A673 (cell line): ENCODE measurements around the gene NPHP1. TPM values are rescaled to one million over a fixed set of nuclear protein-coding genes. Genes with fewer than 3 reads are reported as not detected.

Experiments
- BruUV-seq: library from RNA; stranded (reverse); fragments of 400-500 nt; replicated peaks from 2 replicates; lab custom pipeline; 2021; lab: Mats Ljungman, UMichigan
- CTCF ChIA-PET: fragments of 300-600 bp; sonication (Branson Sonifier 250); formaldehyde crosslinking; loops from one replicate; lab custom pipeline; 2022; ENCODE audit warnings: antibody characterized with exemption; lab: Charles Lee
- POLR2A ChIA-PET: fragments of 300-600 bp; sonication (Branson Sonifier 250); formaldehyde crosslinking; loops from one replicate; lab custom pipeline; 2022; ENCODE audit warnings: antibody characterized with exemption; ENCODE audit not compliant: low non-redundant PET; lab: Charles Lee
- DNase-seq: peaks from one replicate; pipeline ENCODE4 v3.0.0-alpha.2; 2015; ENCODE audit warnings: low spot score
- H3K27ac ChIP-seq: fragments of 200-600 bp; sonication (generic); 2 replicates; pipeline ENCODE4 v1.5.1; 2016; ENCODE audit warnings: mixed run types, low read depth, mild to moderate bottlenecking, mixed read lengths, antibody characterized with exemption, low read length; ENCODE audit not compliant: poor library complexity, severe bottlenecking
- H3K27me3 ChIP-seq: fragments of 200-600 bp; sonication (generic); replicated peaks from 2 replicates; pipeline ENCODE4 v1.6.1; 2017; ENCODE audit warnings: mixed run types, low read depth, mild to moderate bottlenecking, mixed read lengths, antibody characterized with exemption, low read length; ENCODE audit not compliant: insufficient read depth, poor library complexity
- H3K36me3 ChIP-seq: fragments of 200-600 bp; sonication (generic); 2 replicates; pipeline ENCODE4 v1.6.1; 2016; ENCODE audit warnings: mixed run types, mild to moderate bottlenecking, mixed read lengths, antibody characterized with exemption, low read length; ENCODE audit not compliant: insufficient read depth, poor library complexity, severe bottlenecking
- H3K4me1 ChIP-seq: fragments of 200-600 bp; sonication (generic); 2 replicates; pipeline ENCODE4 v1.6.1; 2017; ENCODE audit warnings: mixed run types, mild to moderate bottlenecking, mixed read lengths, antibody characterized with exemption, low read length; ENCODE audit not compliant: insufficient read depth, poor library complexity, severe bottlenecking
- H3K4me3 ChIP-seq: fragments of 200-600 bp; sonication (generic); 2 replicates; pipeline ENCODE4 v1.5.1; 2016; ENCODE audit warnings: low read depth, mixed run types, mild to moderate bottlenecking, mixed read lengths, low read length; ENCODE audit not compliant: poor library complexity, severe bottlenecking
- H3K9me3 ChIP-seq: fragments of 200-600 bp; sonication (generic); 2 replicates; pipeline ENCODE4 v1.6.1; 2016; ENCODE audit warnings: mixed run types, low read depth, mild to moderate bottlenecking, mixed read lengths, antibody characterized with exemption, low read length; ENCODE audit not compliant: poor library complexity, severe bottlenecking
- EZH2 ChIP-seq: fragments of 200-600 bp; sonication (generic); IDR thresholded peaks from 2 replicates; pipeline ENCODE4 v1.6.1; 2017; ENCODE audit warnings: borderline replicate concordance, low read depth, mild to moderate bottlenecking, mixed read lengths, antibody characterized with exemption, low read length; ENCODE audit not compliant: poor library complexity, severe bottlenecking
- intact Hi-C: fragments of 100-400 bp; cut with micrococcal nuclease; formaldehyde crosslinking; loops from one replicate; pipeline ENCODE4 v1.10.0; 2022; ENCODE audit not compliant: unreplicated experiment
- total RNA-seq: library from RNA; stranded (reverse); gene quantifications from 2 replicates; pipeline ENCODE4 v1.2.3, GENCODE V29; 2021
- TF ChIP-seq, protein P1 (sequence below): fragments of 300-800, 200-600 bp; sonication (generic); conservative IDR thresholded peaks from 2 replicates; pipeline ENCODE4 v1.5.1; 2017; ENCODE audit warnings: low read depth, mild to moderate bottlenecking, antibody characterized with exemption, low read length, moderate library complexity, mixed read lengths

NPHP1 gene
- total RNA-seq, 1 experiment from 2014 or later: 4.5 TPM

DNA sequence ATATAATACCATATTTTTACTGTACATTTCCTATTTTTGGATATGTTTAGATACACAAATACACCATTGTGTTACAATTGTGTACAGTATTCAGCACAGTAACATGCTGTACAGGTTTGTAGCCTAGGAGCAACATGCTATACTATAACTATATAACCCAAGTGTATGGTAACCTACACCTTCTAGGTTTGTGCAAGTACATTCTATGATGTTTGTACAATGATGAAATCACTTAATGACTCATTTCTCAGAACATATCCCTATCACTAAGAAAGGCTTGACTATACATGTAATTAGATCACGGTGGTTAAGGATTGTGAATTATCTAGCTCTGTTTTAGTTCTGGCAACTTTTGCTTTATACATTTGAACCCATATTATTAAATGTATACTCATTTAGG, 31.3 kb downstream of the NPHP1 start:
- TF ChIP-seq EZH2: no peak
- TF ChIP-seq, protein P1, sequence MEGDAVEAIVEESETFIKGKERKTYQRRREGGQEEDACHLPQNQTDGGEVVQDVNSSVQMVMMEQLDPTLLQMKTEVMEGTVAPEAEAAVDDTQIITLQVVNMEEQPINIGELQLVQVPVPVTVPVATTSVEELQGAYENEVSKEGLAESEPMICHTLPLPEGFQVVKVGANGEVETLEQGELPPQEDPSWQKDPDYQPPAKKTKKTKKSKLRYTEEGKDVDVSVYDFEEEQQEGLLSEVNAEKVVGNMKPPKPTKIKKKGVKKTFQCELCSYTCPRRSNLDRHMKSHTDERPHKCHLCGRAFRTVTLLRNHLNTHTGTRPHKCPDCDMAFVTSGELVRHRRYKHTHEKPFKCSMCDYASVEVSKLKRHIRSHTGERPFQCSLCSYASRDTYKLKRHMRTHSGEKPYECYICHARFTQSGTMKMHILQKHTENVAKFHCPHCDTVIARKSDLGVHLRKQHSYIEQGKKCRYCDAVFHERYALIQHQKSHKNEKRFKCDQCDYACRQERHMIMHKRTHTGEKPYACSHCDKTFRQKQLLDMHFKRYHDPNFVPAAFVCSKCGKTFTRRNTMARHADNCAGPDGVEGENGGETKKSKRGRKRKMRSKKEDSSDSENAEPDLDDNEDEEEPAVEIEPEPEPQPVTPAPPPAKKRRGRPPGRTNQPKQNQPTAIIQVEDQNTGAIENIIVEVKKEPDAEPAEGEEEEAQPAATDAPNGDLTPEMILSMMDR: no peak
- DNase-seq: no peak
- ChIA-PET CTCF (no interaction called here), POLR2A (no interaction called here)
- Histone ChIP-seq H3K4me3 (no peak overlapping the region), H3K27ac (no peak overlapping the region), H3K27me3 (no peaks in the 10 kb centered on the region), H3K36me3 (no peaks in the 10 kb centered on the region), H3K4me1 (no peaks in the 10 kb centered on the region), H3K9me3 (no peaks in the 10 kb centered on the region)
- BruUV-seq: no TSS peak
- intact Hi-C loops: no loop called here

DNA sequence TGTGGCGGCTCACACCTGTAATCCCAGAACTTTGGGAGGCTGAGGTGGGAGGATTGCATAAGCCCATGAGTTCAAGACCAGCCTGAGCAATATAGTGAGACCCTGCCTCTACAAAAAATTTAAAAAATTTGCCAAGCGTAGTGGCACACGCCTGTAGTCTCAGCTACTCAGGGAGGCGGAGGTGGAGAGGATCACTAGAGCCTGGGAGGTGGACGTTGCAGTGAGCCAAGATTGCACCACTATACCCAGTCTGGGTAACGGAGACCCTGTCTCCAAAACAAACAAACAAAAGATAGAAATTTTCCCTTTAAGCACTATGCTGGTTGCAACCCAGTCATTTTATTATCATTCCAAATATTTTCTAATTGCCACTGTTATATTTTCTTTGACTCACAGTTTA, 32.3 kb downstream of the NPHP1 start:
- TF ChIP-seq, protein P1: no peak
- TF ChIP-seq EZH2: no peak
- Histone ChIP-seq H3K9me3 (no peaks in the 10 kb centered on the region), H3K4me3 (no peak overlapping the region), H3K36me3 (no peaks in the 10 kb centered on the region), H3K27me3 (no peaks in the 10 kb centered on the region), H3K27ac (no peak overlapping the region), H3K4me1 (no peaks in the 10 kb centered on the region)
- ChIA-PET POLR2A (no interaction called here), CTCF (no interaction called here)
- no TSS peak for BruUV-seq
- no peak for DNase-seq
- intact Hi-C loops: no loop called here

DNA sequence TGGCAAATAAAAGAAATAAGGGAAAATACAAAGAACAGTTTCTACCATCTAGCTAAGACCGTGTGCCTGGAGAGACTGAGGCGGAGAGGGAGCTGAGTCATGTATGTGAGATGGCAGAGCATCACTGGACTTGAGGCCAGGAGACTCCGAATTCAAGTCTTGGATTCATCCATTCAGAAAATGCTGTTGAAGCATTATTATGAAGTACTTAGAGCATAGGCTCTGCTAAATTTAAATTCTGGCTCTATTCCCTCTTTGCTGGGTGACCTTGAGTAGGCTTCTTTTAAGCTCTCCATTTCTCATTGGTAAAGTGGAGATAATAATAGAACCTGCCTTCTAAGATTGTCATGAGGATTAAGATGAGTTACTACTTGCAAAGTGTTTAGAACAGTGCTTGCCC, 34.7 kb downstream of the NPHP1 start:
- H3K9me3 ChIP-seq: no peaks in the 10 kb centered on the region
- no peaks in the 10 kb centered on the region for H3K36me3 ChIP-seq
- ChIA-PET POLR2A (interaction anchor here (0.6 kb wide), 1 partner anchor 10 kb away, joined by 12 read pairs; no protein-coding TSS in a partner anchor), CTCF (no interaction called here)
- intact Hi-C loops: no loop called here
- H3K4me1 ChIP-seq: no peaks in the 10 kb centered on the region
- H3K27me3 ChIP-seq: no peaks in the 10 kb centered on the region
- no peak for DNase-seq
- no peak overlapping the region for H3K27ac ChIP-seq
- TF ChIP-seq, protein P1: no peak
- TF ChIP-seq EZH2: no peak
- H3K4me3 ChIP-seq: no peak overlapping the region
- no TSS peak for BruUV-seq
